HepG2 (cell line): ENCODE measurements around the gene EEIG1. TPM values are rescaled to one million over a fixed set of nuclear protein-coding genes. Genes with fewer than 3 reads are reported as not detected.

Source experiments
- BRCA1 ChIP-seq: sonication (generic); formaldehyde crosslinking; IDR thresholded peaks from 2 replicates; pipeline ENCODE4 v1.4.0; 2020; ENCODE audit warnings: missing genetic modification reagents
- DNMT1 ChIP-seq: sonication (generic); formaldehyde crosslinking; IDR thresholded peaks from 2 replicates; pipeline ENCODE4 v1.5.1; 2020; ENCODE audit warnings: mild to moderate bottlenecking, missing genetic modification reagents
- ETV6 ChIP-seq: sonication (generic); formaldehyde crosslinking; conservative IDR thresholded peaks from 2 replicates; pipeline ENCODE4 v1.4.0; 2020; ENCODE audit warnings: missing genetic modification reagents
- FOXM1 ChIP-seq: sonication (generic); formaldehyde crosslinking; IDR thresholded peaks from 2 replicates; pipeline ENCODE4 v1.5.0; 2020; ENCODE audit warnings: missing genetic modification reagents
- MYNN ChIP-seq: sonication (generic); formaldehyde crosslinking; IDR thresholded peaks from 2 replicates; pipeline ENCODE4 v1.4.0; 2020; ENCODE audit warnings: mild to moderate bottlenecking, low read depth, missing genetic modification reagents
- NAIF1 ChIP-seq: sonication (generic); formaldehyde crosslinking; IDR thresholded peaks from 2 replicates; pipeline ENCODE4 v1.5.0; 2020; ENCODE audit warnings: mild to moderate bottlenecking, missing genetic modification reagents, borderline replicate concordance
- PRDM10 ChIP-seq: sonication (generic); formaldehyde crosslinking; IDR thresholded peaks from 2 replicates; pipeline ENCODE4 v1.4.0; 2020; ENCODE audit warnings: low read depth, missing genetic modification reagents
- RBM39 ChIP-seq: fragments of 200-400 bp; formaldehyde crosslinking; IDR thresholded peaks from one replicate; pipeline ENCODE4 v1.6.1; 2018; ENCODE audit warnings: antibody characterized with exemption, mild to moderate bottlenecking, low read depth, low read length; ENCODE audit not compliant: poor library complexity, severe bottlenecking
- SATB2 ChIP-seq: sonication (generic); formaldehyde crosslinking; IDR thresholded peaks from 2 replicates; pipeline ENCODE4 v1.5.0; 2020; ENCODE audit warnings: missing genetic modification reagents
- TARDBP ChIP-seq: sonication (generic); formaldehyde crosslinking; IDR thresholded peaks from 2 replicates; pipeline ENCODE4 v1.8.0; 2022; ENCODE audit warnings: mild to moderate bottlenecking, missing genetic modification reagents
- TEF ChIP-seq: sonication (generic); formaldehyde crosslinking; IDR thresholded peaks from 2 replicates; pipeline ENCODE4 v1.5.0; 2020; ENCODE audit warnings: missing genetic modification reagents
- ZMYM3 ChIP-seq: sonication (generic); formaldehyde crosslinking; IDR thresholded peaks from 2 replicates; pipeline ENCODE4 v1.5.1; 2020; ENCODE audit warnings: mild to moderate bottlenecking, missing genetic modification reagents
- ZNF343 ChIP-seq: sonication (generic); formaldehyde crosslinking; IDR thresholded peaks from 2 replicates; pipeline ENCODE4 v1.4.0; 2020; ENCODE audit warnings: mild to moderate bottlenecking, missing genetic modification reagents
- ZNF468 ChIP-seq: sonication (generic); formaldehyde crosslinking; IDR thresholded peaks from 2 replicates; pipeline ENCODE4 v1.8.0; 2022; ENCODE audit warnings: mild to moderate bottlenecking, moderate library complexity, missing genetic modification reagents
- ZNF7 ChIP-seq: IDR thresholded peaks from 2 replicates; pipeline ENCODE4 v1.6.1; 2016; ENCODE audit warnings: missing biosample characterization, missing genetic modification reagents
- ZNF720 ChIP-seq: sonication (generic); formaldehyde crosslinking; IDR thresholded peaks from 2 replicates; pipeline ENCODE4 v1.4.0; 2020; ENCODE audit warnings: missing genetic modification reagents
- polyA plus RNA-seq, 8 experiments: library from polyadenylated mRNA; depleted of rRNA in 3 of 8; stranded (reverse) in 7 of 8; unstranded in 1 of 8; fragments of >200 nt; fragmentation: Illumina TruSeq in 4 of 8; extraction: Trizol in 4 of 8; gene quantifications; 2 replicates each; pipeline versions ENCODE4 v1.2.1 to v1.2.3, GENCODE V29; 2011 to 2016; ENCODE audit warnings: low read depth in 4 of 8, missing spikeins in 1 of 8, mixed read lengths in 1 of 8; ENCODE audit not compliant: insufficient read depth in 1 of 8
- total RNA-seq, 5 experiments: library from RNA; depleted of rRNA; stranded (reverse); fragments of >200 nt; fragmentation: Illumina TruSeq; extraction: Trizol; gene quantifications; 2 replicates each; pipeline ENCODE4 v1.2.3, GENCODE V29; 2016; ENCODE audit warnings: low read depth in 1 of 5
- TF ChIP-seq, protein P1 (sequence below): sonication (generic); formaldehyde crosslinking; IDR thresholded peaks from 2 replicates; pipeline ENCODE4 v1.4.0; 2020; ENCODE audit warnings: missing genetic modification reagents
- TF ChIP-seq, protein P2 (sequence below): fragments of 450-650 bp; IDR thresholded peaks from 2 replicates; pipeline ENCODE4 v1.6.1; 2016
- TF ChIP-seq, protein P3 (sequence below): sonication (generic); formaldehyde crosslinking; IDR thresholded peaks from 2 replicates; pipeline ENCODE4 v1.5.0; 2020; ENCODE audit warnings: missing genetic modification reagents
- TF ChIP-seq, protein P4 (sequence below): sonication (generic); formaldehyde crosslinking; IDR thresholded peaks from 2 replicates; pipeline ENCODE4 v1.5.0; 2020; ENCODE audit warnings: mild to moderate bottlenecking, missing genetic modification reagents, moderate library complexity

EEIG1 gene
- total and polyA plus RNA-seq, 2 of the 13 experiments (the other 11 are each of a cell fraction or from before 2014, with no cell fraction given) = 16.6 to 25.2 TPM

GRCh38 chr9:128005923-128006322, 25.1 kb upstream of the EEIG1 start (continued):
- TF ChIP-seq ZNF468 (CRISPR knock-in tag) = no peak
- no peak for TF ChIP-seq MYNN (CRISPR knock-in tag)
- TF ChIP-seq NAIF1 (CRISPR knock-in tag) = no peak
- no peak for TF ChIP-seq ZNF720 (CRISPR knock-in tag)
- TF ChIP-seq TARDBP (CRISPR knock-in tag) = peak; percentile 30; the same call in 1 of the 2 replicates
- TF ChIP-seq PRDM10 (CRISPR knock-in tag) = 0 out of 2 replicates have a peak, but pooled peaks have one; percentile 21
- no peak for TF ChIP-seq FOXM1 (CRISPR knock-in tag)
- TF ChIP-seq, protein P1, sequence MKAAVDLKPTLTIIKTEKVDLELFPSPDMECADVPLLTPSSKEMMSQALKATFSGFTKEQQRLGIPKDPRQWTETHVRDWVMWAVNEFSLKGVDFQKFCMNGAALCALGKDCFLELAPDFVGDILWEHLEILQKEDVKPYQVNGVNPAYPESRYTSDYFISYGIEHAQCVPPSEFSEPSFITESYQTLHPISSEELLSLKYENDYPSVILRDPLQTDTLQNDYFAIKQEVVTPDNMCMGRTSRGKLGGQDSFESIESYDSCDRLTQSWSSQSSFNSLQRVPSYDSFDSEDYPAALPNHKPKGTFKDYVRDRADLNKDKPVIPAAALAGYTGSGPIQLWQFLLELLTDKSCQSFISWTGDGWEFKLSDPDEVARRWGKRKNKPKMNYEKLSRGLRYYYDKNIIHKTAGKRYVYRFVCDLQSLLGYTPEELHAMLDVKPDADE = no peak
- TF ChIP-seq RBM39 = no peak
- no peak for TF ChIP-seq TEF (CRISPR knock-in tag)
- TF ChIP-seq DNMT1 = no peak
- TF ChIP-seq ZNF7 = no peak
- no peak for TF ChIP-seq ETV6
- TF ChIP-seq, protein P2, sequence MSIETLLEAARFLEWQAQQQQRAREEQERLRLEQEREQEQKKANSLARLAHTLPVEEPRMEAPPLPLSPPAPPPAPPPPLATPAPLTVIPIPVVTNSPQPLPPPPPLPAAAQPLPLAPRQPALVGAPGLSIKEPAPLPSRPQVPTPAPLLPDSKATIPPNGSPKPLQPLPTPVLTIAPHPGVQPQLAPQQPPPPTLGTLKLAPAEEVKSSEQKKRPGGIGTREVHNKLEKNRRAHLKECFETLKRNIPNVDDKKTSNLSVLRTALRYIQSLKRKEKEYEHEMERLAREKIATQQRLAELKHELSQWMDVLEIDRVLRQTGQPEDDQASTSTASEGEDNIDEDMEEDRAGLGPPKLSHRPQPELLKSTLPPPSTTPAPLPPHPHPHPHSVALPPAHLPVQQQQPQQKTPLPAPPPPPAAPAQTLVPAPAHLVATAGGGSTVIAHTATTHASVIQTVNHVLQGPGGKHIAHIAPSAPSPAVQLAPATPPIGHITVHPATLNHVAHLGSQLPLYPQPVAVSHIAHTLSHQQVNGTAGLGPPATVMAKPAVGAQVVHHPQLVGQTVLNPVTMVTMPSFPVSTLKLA = no peak
- TF ChIP-seq BRCA1 (CRISPR knock-in tag) = no peak
- peak; percentile 75 for TF ChIP-seq ZMYM3 (CRISPR knock-in tag)
- TF ChIP-seq, protein P3, sequence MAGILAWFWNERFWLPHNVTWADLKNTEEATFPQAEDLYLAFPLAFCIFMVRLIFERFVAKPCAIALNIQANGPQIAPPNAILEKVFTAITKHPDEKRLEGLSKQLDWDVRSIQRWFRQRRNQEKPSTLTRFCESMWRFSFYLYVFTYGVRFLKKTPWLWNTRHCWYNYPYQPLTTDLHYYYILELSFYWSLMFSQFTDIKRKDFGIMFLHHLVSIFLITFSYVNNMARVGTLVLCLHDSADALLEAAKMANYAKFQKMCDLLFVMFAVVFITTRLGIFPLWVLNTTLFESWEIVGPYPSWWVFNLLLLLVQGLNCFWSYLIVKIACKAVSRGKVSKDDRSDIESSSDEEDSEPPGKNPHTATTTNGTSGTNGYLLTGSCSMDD = no peak
- TF ChIP-seq ZNF343 (CRISPR knock-in tag) = no peak
- TF ChIP-seq SATB2 (CRISPR knock-in tag) = 0 out of 2 replicates have a peak, but pooled peaks have one; percentile 0
- TF ChIP-seq, protein P4, sequence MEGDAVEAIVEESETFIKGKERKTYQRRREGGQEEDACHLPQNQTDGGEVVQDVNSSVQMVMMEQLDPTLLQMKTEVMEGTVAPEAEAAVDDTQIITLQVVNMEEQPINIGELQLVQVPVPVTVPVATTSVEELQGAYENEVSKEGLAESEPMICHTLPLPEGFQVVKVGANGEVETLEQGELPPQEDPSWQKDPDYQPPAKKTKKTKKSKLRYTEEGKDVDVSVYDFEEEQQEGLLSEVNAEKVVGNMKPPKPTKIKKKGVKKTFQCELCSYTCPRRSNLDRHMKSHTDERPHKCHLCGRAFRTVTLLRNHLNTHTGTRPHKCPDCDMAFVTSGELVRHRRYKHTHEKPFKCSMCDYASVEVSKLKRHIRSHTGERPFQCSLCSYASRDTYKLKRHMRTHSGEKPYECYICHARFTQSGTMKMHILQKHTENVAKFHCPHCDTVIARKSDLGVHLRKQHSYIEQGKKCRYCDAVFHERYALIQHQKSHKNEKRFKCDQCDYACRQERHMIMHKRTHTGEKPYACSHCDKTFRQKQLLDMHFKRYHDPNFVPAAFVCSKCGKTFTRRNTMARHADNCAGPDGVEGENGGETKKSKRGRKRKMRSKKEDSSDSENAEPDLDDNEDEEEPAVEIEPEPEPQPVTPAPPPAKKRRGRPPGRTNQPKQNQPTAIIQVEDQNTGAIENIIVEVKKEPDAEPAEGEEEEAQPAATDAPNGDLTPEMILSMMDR (CRISPR knock-in tag) = peak; percentile 34; the same call in 1 of the 2 replicates
